Kasumi-1 (cell line): ENCODE data around the gene OSBPL2.

Experiments
- DNase-seq, 2 experiments: peaks; one replicate each; lab custom pipeline; 2025; lab: John Stamatoyannopoulos, UW

OSBPL2 gene

DNA sequence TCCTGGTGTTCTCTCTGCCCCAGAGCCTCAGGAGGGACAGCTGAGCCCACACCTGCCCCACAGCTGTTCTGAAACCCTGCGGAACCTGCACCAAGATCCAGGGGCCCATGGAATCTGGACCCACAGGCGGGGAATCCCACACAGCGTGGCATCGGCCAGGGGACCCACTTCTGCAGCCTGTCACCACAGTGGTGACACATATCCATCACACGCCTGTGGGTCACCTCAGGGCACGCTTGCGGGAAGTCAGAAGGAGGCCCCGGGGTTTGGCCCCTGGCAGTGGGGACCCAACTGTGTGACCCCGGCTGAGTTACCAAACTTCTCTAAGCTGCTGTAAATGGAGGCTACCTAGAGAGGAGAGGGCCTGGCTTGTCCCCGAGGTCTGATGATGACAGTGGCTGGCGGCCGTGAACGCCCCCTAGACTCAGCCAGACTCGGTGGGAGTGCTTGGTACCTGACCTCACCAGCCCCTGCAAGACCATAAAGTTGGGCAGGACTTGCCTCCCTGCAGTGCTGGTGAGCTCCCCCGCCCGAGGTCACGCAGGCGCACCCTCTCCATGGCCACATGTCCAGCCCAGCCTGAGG lies 16.0 kb upstream of the OSBPL2 start:
- no peak for DNase-seq

GRCh38 chr20:62222972-62223371 lies 15.3 kb upstream of the OSBPL2 start:
- DNase-seq = no peak

GRCh38 chr20:62223571-62223970 lies 14.8 kb upstream of the OSBPL2 start:
- DNase-seq = no peak

GRCh38 chr20:62224113-62224855 lies 14.0 kb upstream of the OSBPL2 start:
- no peak for DNase-seq

DNA sequence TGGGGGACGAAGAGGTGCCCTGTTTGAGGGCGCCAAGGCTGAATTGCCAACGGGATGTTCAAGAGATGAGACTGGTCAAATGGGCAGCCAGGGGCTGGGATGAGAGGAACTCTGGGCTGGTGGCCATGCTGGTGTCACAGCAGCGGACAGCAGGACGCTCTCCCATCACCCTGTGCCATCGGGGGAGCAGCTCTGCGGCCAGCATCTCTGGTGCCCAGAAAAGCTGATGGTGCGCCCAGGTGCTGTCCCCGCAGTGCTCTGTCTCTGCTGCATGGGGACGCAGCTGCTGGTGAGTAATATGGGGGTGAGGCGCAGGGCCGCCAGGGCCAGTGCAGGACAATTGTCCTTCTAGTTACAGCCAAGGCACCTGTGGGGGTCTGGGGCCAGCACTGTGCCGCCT lies 13.3 kb upstream of the OSBPL2 start:
- no peak for DNase-seq

- no peak for DNase-seq
These were observed 12.3 kb upstream of the OSBPL2 start for GRCh38 chr20:62225820-62226635.

- no peak for DNase-seq
These were observed 11.4 kb upstream of the OSBPL2 start for GRCh38 chr20:62226707-62227590.

- DNase-seq = no peak
These were observed 10.7 kb upstream of the OSBPL2 start for GRCh38 chr20:62227591-62227976.

- DNase-seq = no peak
These were observed 10.1 kb upstream of the OSBPL2 start for GRCh38 chr20:62227977-62228958.

DNA sequence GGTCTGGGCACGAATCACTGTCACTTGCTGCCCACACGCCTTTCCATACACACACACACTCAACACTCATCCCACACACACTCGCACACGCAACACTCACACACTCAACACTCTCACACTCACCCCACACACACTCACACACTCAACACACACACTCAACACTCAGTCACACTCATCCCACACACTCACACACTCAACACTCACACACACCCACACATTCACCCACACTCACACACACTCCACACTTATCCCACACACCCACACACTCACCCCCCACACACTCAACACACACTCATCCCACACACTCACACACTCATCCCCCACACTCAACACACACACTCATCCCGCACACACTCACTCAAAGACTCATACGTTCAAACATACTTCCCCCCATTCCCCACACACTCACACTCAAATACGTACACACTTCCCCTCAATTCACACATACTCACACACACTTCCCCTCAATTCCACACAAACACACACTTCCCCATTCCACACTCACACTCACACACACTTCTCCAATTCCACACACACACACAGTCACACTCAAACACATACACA lies 9.3 kb upstream of the OSBPL2 start:
- no peak for DNase-seq

DNA sequence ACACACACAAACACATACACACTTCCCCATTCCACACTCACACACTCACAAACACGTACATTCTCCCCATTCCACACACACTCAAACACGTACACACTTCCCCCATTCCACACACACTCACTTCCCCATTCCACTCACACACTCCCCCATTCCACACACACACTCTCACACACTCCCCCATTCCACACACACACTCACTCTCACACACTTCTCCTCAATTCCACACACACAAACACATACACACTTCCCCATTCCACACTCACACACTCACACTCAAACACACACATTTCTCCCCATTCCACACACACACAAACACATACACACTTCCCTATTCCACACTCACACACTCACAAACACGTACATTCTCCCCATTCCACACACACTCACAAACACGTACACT lies 8.7 kb upstream of the OSBPL2 start:
- DNase-seq = no peak

GRCh38 chr20:62230276-62230675 lies 8.0 kb upstream of the OSBPL2 start:
- DNase-seq = no peak

GRCh38 chr20:62230696-62231095 lies 7.6 kb upstream of the OSBPL2 start:
- no peak for DNase-seq

- DNase-seq = no peak
These were observed 7.0 kb upstream of the OSBPL2 start for GRCh38 chr20:62231292-62231691.

GRCh38 chr20:62232194-62232593 lies 6.1 kb upstream of the OSBPL2 start:
- DNase-seq = no peak

DNA sequence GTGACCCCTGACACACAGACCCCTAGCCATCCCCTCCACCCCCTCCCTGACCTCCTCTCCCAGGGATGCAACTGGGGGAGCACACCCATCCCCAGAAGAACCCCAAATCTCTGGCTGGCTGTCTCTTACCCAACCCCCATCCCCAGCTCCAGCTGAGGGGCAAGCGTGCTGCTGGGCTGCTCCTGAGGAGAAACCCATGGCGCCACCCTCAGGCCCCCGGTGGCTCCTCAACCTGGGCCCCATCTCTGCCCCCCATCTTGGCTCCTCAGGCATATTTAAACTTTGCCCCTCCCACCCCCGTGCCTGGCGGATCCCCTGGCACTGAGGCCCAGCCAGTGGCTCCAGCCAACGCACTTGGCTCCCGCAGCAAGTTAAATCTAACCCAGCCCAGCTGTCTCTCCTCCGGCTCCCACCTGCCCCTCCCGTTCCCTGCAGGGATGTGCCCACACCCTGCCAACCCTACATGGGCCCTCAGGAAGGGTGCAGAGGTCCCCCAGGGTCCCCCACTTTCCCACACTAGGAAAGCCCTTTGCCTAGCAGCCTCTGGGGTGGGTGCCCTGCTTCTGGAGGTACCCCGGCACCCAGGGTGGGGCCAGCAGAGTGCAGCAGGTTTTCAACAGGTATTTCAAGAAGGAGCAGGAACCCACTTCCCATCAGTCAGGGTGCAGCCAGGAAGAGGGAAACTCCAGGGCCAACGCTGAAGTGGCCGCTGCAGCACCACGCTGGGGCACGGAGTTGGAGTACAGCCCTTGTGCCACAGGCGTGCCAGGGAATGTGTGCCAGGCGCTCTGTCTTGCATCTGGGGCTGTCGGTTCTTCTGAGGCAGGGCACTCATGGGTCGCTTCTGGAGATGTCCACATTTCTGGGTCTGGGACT lies 5.3 kb upstream of the OSBPL2 start:
- DNase-seq = no peak

DNA sequence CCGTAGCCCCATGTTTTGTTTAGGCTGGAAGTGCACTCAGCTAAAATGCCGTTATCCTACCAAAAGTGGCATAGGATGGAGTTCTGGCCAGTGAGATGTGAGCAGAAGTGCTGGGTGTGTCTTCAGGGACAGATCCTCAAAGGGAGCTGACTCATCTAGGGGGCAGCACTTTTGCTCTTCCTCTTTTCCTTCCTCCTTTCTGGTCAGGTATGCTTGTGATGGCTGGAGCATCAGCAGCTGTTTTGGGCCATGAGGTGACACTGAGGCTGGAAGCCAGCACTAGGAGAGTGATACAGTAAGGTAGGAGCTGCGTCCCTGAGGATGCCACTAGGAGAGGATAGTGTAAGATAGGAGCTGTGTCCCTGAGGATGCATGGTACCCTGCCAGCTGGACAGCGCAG lies 4.6 kb upstream of the OSBPL2 start:
- DNase-seq = peak; percentile 4 to 6

- DNase-seq = no peak
These were observed 4.0 kb upstream of the OSBPL2 start for GRCh38 chr20:62234339-62234738.

- no peak for DNase-seq
These were observed 3.1 kb upstream of the OSBPL2 start for GRCh38 chr20:62235001-62235776.
